OCI-LY3 (cell line): Measurements from ENCODE around the gene PTHLH.

Experiments
- CTCF ChIP-seq: fragments of 200-600, 300-600 bp; sonication (generic); IDR thresholded peaks from 2 replicates; pipeline ENCODE4 v1.5.1; 2014; ENCODE audit warnings: antibody characterized with exemption, low read length, low read depth
- EZH2phosphoT487 ChIP-seq: fragments of 200-600 bp; shearing (Covaris generic); IDR thresholded peaks from 2 replicates; pipeline ENCODE4 v1.6.1; 2018; ENCODE audit warnings: antibody characterized with exemption, mixed run types, low read depth

DNA sequence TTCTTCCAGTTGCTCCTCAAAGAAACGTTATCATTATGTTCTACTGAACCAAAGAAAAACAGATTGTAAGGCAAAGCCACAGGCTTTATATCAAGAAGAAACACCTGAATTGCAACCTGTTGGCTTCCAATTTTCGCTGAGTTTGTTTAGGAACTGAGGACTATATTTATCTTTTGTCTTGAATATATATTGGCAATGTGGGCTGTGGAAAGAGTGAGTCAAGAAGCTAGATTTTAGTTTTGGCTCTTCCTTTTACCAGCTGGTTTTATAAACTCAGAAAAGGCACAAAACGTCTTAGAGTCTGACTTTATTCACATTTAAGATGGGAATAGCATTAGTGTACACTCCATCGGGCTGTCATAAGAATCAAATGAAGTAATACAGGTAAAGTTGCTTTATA lies 10.4 kb upstream of the PTHLH start:
- TF ChIP-seq CTCF: no peak
- no peak for TF ChIP-seq EZH2phosphoT487
